Gastroesophageal sphincter (tissue), 4 donors: ENCODE data around the gene ITM2B. TPM values are rescaled to one million over a fixed set of nuclear protein-coding genes. Genes with fewer than 3 reads are reported as not detected.
A peak's percentile ranks its signal among the peaks of the same experiment; 100 is the strongest.

ENCODE experiments used
- ATAC-seq: fragments of 150-250 bp; one replicate; pipeline ENCODE4 v1.9.1; 2016; ENCODE audit warnings: mild to moderate bottlenecking, moderate library complexity
- H3K27ac ChIP-seq, 4 donors: fragments of 200-600 bp; sonication (generic) in 3 of 4; 1 replicate in 3 of 4; 2 replicates in 1 of 4; pipeline ENCODE4 v1.5.1; 2016 to 2019
- H3K27me3 ChIP-seq: fragments of 200-600 bp; sonication (generic); one replicate; pipeline ENCODE4 v1.5.1; 2019
- H3K36me3 ChIP-seq, 2 donors: fragments of 200-600 bp; sonication (generic); one replicate each; pipeline ENCODE4 v1.5.1; 2019; ENCODE audit warnings: control low read depth in 1 of 2
- H3K4me1 ChIP-seq, 3 donors: fragments of 200-600 bp; sonication (generic); 1 replicate in 2 of 3; 2 replicates in 1 of 3; pipeline ENCODE4 v1.5.1; 2016 to 2019; ENCODE audit warnings: control low read depth in 2 of 3
- H3K4me3 ChIP-seq, 2 donors: fragments of 200-600 bp; sonication (generic); one replicate each; pipeline ENCODE4 v1.5.1; 2019; ENCODE audit warnings: mild to moderate bottlenecking in 1 of 2, moderate library complexity in 1 of 2
- H3K9me3 ChIP-seq, 3 donors: fragments of 200-600 bp; sonication (generic); one replicate each; pipeline ENCODE4 v1.5.1; 2017 to 2019; ENCODE audit warnings: control low read depth in 2 of 3
- CTCF ChIP-seq, 4 experiments: fragments of 200-600 bp in 2 of 4; fragments of 450-650 bp in 2 of 4; sonication (generic) in 1 of 4; IDR thresholded peaks; one replicate each; pipeline ENCODE4 v1.5.1; 2017 to 2019; ENCODE audit warnings: antibody characterized with exemption in 4 of 4, mild to moderate bottlenecking in 2 of 4, moderate library complexity in 2 of 4
- EP300 ChIP-seq: sonication (generic); formaldehyde crosslinking; IDR thresholded peaks from one replicate; pipeline ENCODE4 v1.6.1; 2017; ENCODE audit warnings: antibody characterized with exemption, mild to moderate bottlenecking
- POLR2A ChIP-seq, 2 donors: fragments of 450-650 bp; IDR thresholded peaks; one replicate each; pipeline ENCODE4 v1.6.1; 2017; ENCODE audit warnings: antibody characterized with exemption in 2 of 2, mild to moderate bottlenecking in 2 of 2, moderate library complexity in 1 of 2
- POLR2AphosphoS5 ChIP-seq: sonication (generic); formaldehyde crosslinking; IDR thresholded peaks from one replicate; pipeline ENCODE4 v1.6.1; 2017; ENCODE audit warnings: antibody characterized with exemption
- WGBS, 2 donors: methylation state at CpG; one replicate each; pipeline ENCODE4 v1.1.5; 2018; ENCODE audit warnings: low coverage in 1 of 2; 5-methylcytosine and 5-hydroxymethylcytosine counted together
- total RNA-seq, 4 donors: library from RNA; depleted of rRNA; stranded (reverse); fragments of >200 nt; gene quantifications; one replicate each; pipeline ENCODE4 v1.1.0, GENCODE V29; 2016

ITM2B gene
- total RNA-seq, 4 donors from 2014 or later, result 263 to 380 (median 300) TPM

GRCh38 chr13:48315969-48316650 is 83.1 kb downstream of the ITM2B start:
- TF ChIP-seq POLR2AphosphoS5, result no peak
- no peak for TF ChIP-seq CTCF (IDR thresholded peaks at IDR 0.05)
- no peak for TF ChIP-seq POLR2A (IDR thresholded peaks at IDR 0.05)
- no peak for TF ChIP-seq EP300
- no peaks in the 10 kb centered on the region for H3K27me3 ChIP-seq
- peaks cover 0 to 21% (median 0%) of the 10 kb centered on the region in 3 donors for H3K4me1 ChIP-seq
- no peak for ATAC-seq
- peaks cover 0 to 39% of the 10 kb centered on the region in 2 donors for H3K36me3 ChIP-seq
- 72 to 78% methylated on average over 5 to 8 of the region's 17 CpGs for WGBS, 2 donors
- H3K27ac ChIP-seq, result no peak overlapping the region
- H3K9me3 ChIP-seq, result no peaks in the 10 kb centered on the region
- no peak overlapping the region for H3K4me3 ChIP-seq

- Histone ChIP-seq H3K27me3 (no peaks in the 10 kb centered on the region), H3K9me3 (peaks cover 0 to 8% (median 0%) of the 10 kb centered on the region in 3 donors), H3K27ac (peak overlapping the region in 3 of 4 donors; percentile 2 to 42 (median 29)), H3K4me1 (peaks cover 0 to 21% (median 0%) of the 10 kb centered on the region in 3 donors), H3K4me3 (peak overlapping the region in 1 of 2 donors; percentile 39), H3K36me3 (peaks cover 0 to 35% of the 10 kb centered on the region in 2 donors)
- 98% methylated on average over 12 of the region's 43 CpGs; no CpG with 5 or more reads in 1 of the 2 donors for WGBS, 2 donors
- TF ChIP-seq POLR2A (IDR thresholded peaks at IDR 0.05) (no peak), CTCF (IDR thresholded peaks at IDR 0.05) (no peak), EP300 (no peak), POLR2AphosphoS5 (no peak)
- ATAC-seq, result peak; percentile 28
These were observed 84.0 kb downstream of the ITM2B start for GRCh38 chr13:48316826-48317510.

GRCh38 chr13:48317511-48318376 is 84.7 kb downstream of the ITM2B start:
- peaks cover 0 to 35% of the 10 kb centered on the region in 2 donors for H3K36me3 ChIP-seq
- no peak for TF ChIP-seq EP300
- TF ChIP-seq CTCF (IDR thresholded peaks at IDR 0.05), result no peak
- TF ChIP-seq POLR2A (IDR thresholded peaks at IDR 0.05), result no peak
- TF ChIP-seq POLR2AphosphoS5, result no peak
- ATAC-seq, result peak; percentile 23
- H3K4me3 ChIP-seq, result peak overlapping the region in 1 of 2 donors; percentile 39
- peak overlapping the region in 3 of 4 donors; percentile 2 to 42 (median 27) for H3K27ac ChIP-seq
- H3K9me3 ChIP-seq, result peaks cover 0 to 14% (median 0%) of the 10 kb centered on the region in 3 donors
- 75 to 85% methylated on average over 4 to 15 of the region's 41 CpGs for WGBS, 2 donors
- peaks cover 0 to 21% (median 0%) of the 10 kb centered on the region in 3 donors for H3K4me1 ChIP-seq
- H3K27me3 ChIP-seq, result no peaks in the 10 kb centered on the region

GRCh38 chr13:48318377-48318811 is 85.4 kb downstream of the ITM2B start:
- H3K9me3 ChIP-seq, result peaks cover 0 to 14% (median 0%) of the 10 kb centered on the region in 3 donors
- H3K4me1 ChIP-seq, result peaks cover 0 to 21% (median 0%) of the 10 kb centered on the region in 3 donors
- peak overlapping the region in 1 of 4 donors; percentile 42 for H3K27ac ChIP-seq
- TF ChIP-seq POLR2A (IDR thresholded peaks at IDR 0.05) (no peak), POLR2AphosphoS5 (no peak), EP300 (no peak), CTCF (IDR thresholded peaks at IDR 0.05) (no peak)
- no peaks in the 10 kb centered on the region for H3K27me3 ChIP-seq
- H3K36me3 ChIP-seq, result peaks cover 0 to 35% of the 10 kb centered on the region in 2 donors
- peak overlapping the region in 1 of 2 donors; percentile 39 for H3K4me3 ChIP-seq
- 35 to 80% methylated on average over 1 to 12 of the region's 28 CpGs for WGBS, 2 donors
- ATAC-seq, result peak; percentile 18
